Measurements from ENCODE around the gene ATP2B3. TPM values are rescaled to one million over a fixed set of nuclear protein-coding genes. Genes with fewer than 3 reads are reported as not detected.

ATP2B3 gene
- total RNA-seq, 2 experiments from 2014 or later: not detected

DNA sequence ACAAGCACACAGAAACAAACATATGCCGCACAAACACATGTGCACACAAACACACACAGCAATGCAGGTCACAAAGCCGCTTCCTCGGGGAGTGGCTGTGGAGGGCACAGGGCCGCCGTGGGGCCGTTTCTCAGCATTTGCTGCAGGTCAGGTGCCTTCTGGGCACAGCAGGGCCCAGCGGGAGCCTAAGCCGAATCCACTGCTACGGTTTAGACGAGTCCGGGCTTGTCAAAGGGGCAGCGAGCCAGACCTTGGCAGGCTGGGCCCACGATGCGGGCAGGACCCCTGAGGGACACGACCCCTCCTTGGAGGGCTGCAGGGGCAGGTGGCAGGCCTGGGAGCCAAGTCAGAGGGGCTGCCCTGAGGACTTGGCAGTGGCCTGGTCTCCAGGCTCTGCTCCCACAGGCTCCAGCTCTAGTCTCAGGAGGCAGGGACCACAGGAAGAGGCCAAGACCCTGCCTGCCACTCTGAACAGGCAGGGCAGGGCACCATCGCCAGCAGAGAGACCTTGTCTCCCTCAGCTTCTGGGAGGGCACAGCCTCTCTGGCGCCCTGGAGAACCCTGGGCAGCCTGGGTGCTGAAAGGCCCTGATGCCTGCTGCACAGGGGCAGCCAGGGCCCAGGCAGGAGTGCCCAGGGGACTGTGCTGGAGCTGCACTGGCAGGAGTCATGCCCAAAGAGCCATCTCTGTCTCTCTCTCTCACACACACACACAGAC lies 5.5 kb upstream of the ATP2B3 start:
- ATAC-seq (no peak), DNase-seq (no peak)
- intact Hi-C loops (cut with micrococcal nuclease): no loop called here
- CTCF ChIA-PET: no interaction called here
- H3K36me3 Mint-ChIP-seq (ENCODE audit: low read depth): no peaks in the 10 kb centered on the region
- peaks cover 7% of the 10 kb centered on the region for H3K27me3 Mint-ChIP-seq
- POLR2A ChIA-PET: no interaction called here
- no peaks in the 10 kb centered on the region for H3K4me1 Mint-ChIP-seq (ENCODE audit: low read depth)
- H3K9me3 Mint-ChIP-seq: no peaks in the 10 kb centered on the region
- no peak overlapping the region for H3K27ac Mint-ChIP-seq
- H3K4me3 Mint-ChIP-seq: no peak overlapping the region
- TF ChIP-seq, protein P1, sequence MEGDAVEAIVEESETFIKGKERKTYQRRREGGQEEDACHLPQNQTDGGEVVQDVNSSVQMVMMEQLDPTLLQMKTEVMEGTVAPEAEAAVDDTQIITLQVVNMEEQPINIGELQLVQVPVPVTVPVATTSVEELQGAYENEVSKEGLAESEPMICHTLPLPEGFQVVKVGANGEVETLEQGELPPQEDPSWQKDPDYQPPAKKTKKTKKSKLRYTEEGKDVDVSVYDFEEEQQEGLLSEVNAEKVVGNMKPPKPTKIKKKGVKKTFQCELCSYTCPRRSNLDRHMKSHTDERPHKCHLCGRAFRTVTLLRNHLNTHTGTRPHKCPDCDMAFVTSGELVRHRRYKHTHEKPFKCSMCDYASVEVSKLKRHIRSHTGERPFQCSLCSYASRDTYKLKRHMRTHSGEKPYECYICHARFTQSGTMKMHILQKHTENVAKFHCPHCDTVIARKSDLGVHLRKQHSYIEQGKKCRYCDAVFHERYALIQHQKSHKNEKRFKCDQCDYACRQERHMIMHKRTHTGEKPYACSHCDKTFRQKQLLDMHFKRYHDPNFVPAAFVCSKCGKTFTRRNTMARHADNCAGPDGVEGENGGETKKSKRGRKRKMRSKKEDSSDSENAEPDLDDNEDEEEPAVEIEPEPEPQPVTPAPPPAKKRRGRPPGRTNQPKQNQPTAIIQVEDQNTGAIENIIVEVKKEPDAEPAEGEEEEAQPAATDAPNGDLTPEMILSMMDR (IDR thresholded peaks at IDR 0.05): no peak

DNA sequence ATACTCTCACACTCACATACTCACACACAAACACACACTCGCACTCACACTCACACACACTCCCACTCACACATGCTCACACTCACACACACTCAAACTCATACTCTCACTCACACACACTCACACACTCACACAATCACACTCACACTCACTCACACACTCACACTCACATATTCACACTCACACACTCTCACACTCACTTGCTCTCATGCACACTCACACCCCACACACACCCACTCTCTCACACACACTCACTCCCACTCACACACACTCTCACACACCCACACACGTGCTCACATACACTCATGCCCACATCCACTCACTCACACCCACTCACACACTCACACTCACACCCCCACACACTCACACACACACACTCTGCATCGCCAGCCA lies 4.9 kb upstream of the ATP2B3 start:
- no peaks in the 10 kb centered on the region for H3K36me3 Mint-ChIP-seq (ENCODE audit: low read depth)
- DNase-seq: no peak
- no peak for ATAC-seq
- peaks cover 9% of the 10 kb centered on the region for H3K27me3 Mint-ChIP-seq
- TF ChIP-seq, protein P1 (IDR thresholded peaks at IDR 0.05): no peak
- CTCF ChIA-PET: no interaction called here
- no peak overlapping the region for H3K27ac Mint-ChIP-seq
- no peaks in the 10 kb centered on the region for H3K4me1 Mint-ChIP-seq (ENCODE audit: low read depth)
- intact Hi-C loops (cut with micrococcal nuclease): no loop called here
- H3K9me3 Mint-ChIP-seq: no peaks in the 10 kb centered on the region
- POLR2A ChIA-PET: interaction anchor here (0.7 kb wide), 1 partner anchor 118 kb away, joined by 4 read pairs; no protein-coding TSS in a partner anchor
- no peak overlapping the region for H3K4me3 Mint-ChIP-seq

DNA sequence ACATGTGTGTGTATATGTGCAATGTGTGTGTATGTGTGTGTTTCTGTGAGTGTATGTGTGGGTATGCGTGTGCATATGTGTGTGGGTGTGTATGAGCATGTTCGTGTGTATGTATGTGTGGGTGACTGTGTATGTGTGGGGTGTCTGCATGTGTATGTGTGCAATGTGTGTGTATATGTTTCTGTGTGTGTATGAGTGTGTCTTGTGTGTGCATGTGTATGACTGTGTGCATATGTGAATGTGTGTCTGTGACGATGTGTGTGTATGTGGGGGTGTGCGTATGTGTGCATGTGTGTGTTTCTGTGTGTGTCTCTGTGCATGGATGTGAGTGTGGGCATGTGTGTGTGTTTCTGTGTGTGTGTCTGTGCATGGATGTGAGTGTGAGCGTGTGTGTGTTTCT lies 4.2 kb upstream of the ATP2B3 start:
- intact Hi-C loops (cut with micrococcal nuclease): no loop called here
- ChIA-PET POLR2A (interaction anchor here (0.7 kb wide), 1 partner anchor 119 kb away, joined by 4 read pairs; no protein-coding TSS in a partner anchor), CTCF (no interaction called here)
- DNase-seq (no peak), ATAC-seq (no peak)
- no peak overlapping the region for H3K27ac Mint-ChIP-seq
- no peak overlapping the region for H3K4me3 Mint-ChIP-seq
- no peaks in the 10 kb centered on the region for H3K9me3 Mint-ChIP-seq
- no peaks in the 10 kb centered on the region for H3K4me1 Mint-ChIP-seq (ENCODE audit: low read depth)
- TF ChIP-seq, protein P1 (IDR thresholded peaks at IDR 0.05): no peak
- H3K27me3 Mint-ChIP-seq: peaks cover 10% of the 10 kb centered on the region
- H3K36me3 Mint-ChIP-seq (ENCODE audit: low read depth): no peaks in the 10 kb centered on the region

DNA sequence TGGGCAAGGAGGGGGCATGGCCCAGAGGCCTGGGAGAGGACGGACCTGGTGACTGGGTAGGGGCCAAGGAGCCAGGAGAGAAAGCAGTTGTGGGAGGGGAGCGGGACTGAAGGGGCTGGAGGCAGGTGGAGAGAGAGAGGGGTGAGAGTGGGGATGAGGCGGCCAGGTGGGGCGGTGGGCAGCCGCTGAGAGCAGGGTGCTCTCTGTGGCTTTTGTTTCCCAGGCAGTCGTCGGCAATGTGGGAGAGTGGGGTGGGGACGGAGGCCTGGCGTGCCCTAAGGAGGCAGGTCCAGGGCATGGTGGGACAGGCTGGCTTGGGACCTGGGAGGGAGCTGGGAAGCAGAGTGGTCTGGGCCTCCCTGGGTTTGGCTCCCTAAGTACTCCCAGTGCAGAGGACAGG lies 3.2 kb upstream of the ATP2B3 start:
- CTCF ChIA-PET: no interaction called here
- H3K27ac Mint-ChIP-seq: no peak overlapping the region
- TF ChIP-seq, protein P1 (IDR thresholded peaks at IDR 0.05): no peak

DNA sequence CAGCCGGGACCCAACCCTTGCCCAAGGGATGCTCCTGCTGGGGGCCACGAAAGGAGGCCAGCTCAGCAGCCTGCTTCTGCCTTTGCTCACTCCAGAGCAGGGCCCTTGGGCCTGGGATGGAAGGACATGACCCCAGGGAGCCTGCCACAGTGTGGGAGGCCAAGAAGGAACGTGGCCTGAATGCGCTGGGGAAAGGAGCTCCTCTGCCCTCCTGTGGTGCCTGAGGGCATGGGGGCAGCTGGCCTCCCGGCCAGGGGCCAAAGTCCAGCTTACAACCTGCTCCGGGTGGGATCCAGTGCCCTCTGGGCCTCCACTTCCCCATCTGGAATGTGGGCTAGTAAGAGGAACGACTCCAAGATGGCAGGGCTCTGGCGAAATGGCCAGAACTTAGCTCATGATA lies 2.0 kb upstream of the ATP2B3 start:
- H3K27ac Mint-ChIP-seq: no peak overlapping the region
- DNase-seq (no peak), ATAC-seq (no peak)
- H3K9me3 Mint-ChIP-seq: no peaks in the 10 kb centered on the region
- H3K36me3 Mint-ChIP-seq (ENCODE audit: low read depth): no peaks in the 10 kb centered on the region
- peaks cover 20% of the 10 kb centered on the region for H3K27me3 Mint-ChIP-seq
- POLR2A ChIA-PET: interaction anchor here (0.6 kb wide), 1 partner anchor 283 kb away, joined by 3 read pairs; no protein-coding TSS in a partner anchor
- CTCF ChIA-PET: interaction anchor here (2.4 kb wide), 1 partner anchor 8 kb away, joined by 7 read pairs; no protein-coding TSS in a partner anchor
- TF ChIP-seq, protein P1 (IDR thresholded peaks at IDR 0.05): no peak
- H3K4me3 Mint-ChIP-seq: no peak overlapping the region
- intact Hi-C loops (cut with micrococcal nuclease): no loop called here
- no peaks in the 10 kb centered on the region for H3K4me1 Mint-ChIP-seq (ENCODE audit: low read depth)

More for the DNA sequence above, 3.2 kb upstream of the ATP2B3 start:
- Mint-ChIP-seq H3K4me3 (no peak overlapping the region), H3K27me3 (peaks cover 16% of the 10 kb centered on the region), H3K36me3 (ENCODE audit: low read depth) (no peaks in the 10 kb centered on the region), H3K9me3 (no peaks in the 10 kb centered on the region), H3K4me1 (ENCODE audit: low read depth) (no peaks in the 10 kb centered on the region)
- POLR2A ChIA-PET: no interaction called here
- intact Hi-C loops (cut with micrococcal nuclease): no loop called here
- DNase-seq: no peak
- no peak for ATAC-seq

Data from activated CD8-positive, alpha-beta T cell treated with anti-CD3 and anti-CD28 coated beads for 36 hours (primary cell).